Choroid plexus epithelial cell (primary cell): ENCODE measurements around the gene POGK.
A peak's percentile ranks its signal among the peaks of the same experiment; 100 is the strongest.

Experiments used
- DNase-seq: peaks from one replicate; pipeline ENCODE4 v3.0.0-alpha.2; 2010; ENCODE audit warnings: low read depth
- H3K4me3 ChIP-seq: 2 replicates; pipeline ENCODE4 v1.5.1; 2011; ENCODE audit warnings: low read depth, mild to moderate bottlenecking, control low read depth, low read length, moderate library complexity
- TF ChIP-seq, protein P1 (sequence below): conservative IDR thresholded peaks from 2 replicates; pipeline ENCODE4 v1.5.1; 2011; ENCODE audit warnings: low read depth, mild to moderate bottlenecking, control low read depth, inconsistent platforms, low read length, moderate library complexity

POGK gene

GRCh38 chr1:166843322-166843721 lies 4.0 kb downstream of the POGK start:
- TF ChIP-seq, protein P1, sequence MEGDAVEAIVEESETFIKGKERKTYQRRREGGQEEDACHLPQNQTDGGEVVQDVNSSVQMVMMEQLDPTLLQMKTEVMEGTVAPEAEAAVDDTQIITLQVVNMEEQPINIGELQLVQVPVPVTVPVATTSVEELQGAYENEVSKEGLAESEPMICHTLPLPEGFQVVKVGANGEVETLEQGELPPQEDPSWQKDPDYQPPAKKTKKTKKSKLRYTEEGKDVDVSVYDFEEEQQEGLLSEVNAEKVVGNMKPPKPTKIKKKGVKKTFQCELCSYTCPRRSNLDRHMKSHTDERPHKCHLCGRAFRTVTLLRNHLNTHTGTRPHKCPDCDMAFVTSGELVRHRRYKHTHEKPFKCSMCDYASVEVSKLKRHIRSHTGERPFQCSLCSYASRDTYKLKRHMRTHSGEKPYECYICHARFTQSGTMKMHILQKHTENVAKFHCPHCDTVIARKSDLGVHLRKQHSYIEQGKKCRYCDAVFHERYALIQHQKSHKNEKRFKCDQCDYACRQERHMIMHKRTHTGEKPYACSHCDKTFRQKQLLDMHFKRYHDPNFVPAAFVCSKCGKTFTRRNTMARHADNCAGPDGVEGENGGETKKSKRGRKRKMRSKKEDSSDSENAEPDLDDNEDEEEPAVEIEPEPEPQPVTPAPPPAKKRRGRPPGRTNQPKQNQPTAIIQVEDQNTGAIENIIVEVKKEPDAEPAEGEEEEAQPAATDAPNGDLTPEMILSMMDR, result no peak
- no peak for DNase-seq

GRCh38 chr1:166843769-166844596 lies 4.7 kb downstream of the POGK start:
- TF ChIP-seq, protein P1, result no peak
- no peak overlapping the region for H3K4me3 ChIP-seq

More at GRCh38 chr1:166843322-166843721, 4.0 kb downstream of the POGK start:
- no peak overlapping the region for H3K4me3 ChIP-seq

DNA sequence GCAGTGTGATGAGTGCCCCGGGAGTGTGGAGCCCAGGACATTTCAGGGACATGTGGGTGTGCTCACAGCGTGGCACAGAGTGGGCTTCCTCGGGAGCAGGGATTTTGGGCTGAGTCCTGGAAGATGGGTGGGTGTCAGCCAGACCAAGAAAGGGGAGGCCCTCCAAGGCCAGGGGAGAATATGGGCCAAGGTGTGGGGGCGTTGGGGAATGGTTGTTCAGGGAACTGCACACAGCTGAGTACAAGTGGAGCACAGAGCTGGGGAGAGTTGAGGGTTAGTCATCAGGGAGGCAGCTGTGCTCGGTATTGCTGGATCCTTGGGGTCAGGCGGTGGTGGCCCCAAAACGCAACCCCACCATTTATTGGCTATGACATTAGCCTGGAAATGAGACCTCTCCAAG lies 5.5 kb downstream of the POGK start:
- DNase-seq, result no peak
- TF ChIP-seq, protein P1, result peak; percentile 3
- H3K4me3 ChIP-seq, result no peak overlapping the region

More at GRCh38 chr1:166843769-166844596, 4.7 kb downstream of the POGK start:
- no peak for DNase-seq

DNA sequence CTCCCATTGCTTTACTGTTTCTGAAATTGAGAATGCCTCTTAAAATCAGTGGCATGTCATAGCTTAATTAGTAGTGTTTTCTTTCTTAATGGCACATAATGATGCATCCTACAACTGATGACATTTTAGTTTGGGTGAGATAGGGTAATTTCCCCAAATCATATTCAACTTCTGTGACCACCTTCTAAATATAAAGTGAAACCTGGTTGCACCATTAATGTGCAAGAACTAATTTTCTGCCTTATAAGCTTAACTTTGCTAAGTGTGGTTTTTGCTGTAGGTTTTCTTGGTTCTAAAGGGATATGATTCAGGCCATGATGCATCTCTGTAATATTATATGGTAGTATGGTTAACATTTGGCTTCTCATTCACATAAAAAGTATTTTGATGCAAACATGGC lies 8.9 kb downstream of the POGK start:
- H3K4me3 ChIP-seq, result no peak overlapping the region
- no peak for DNase-seq
- TF ChIP-seq, protein P1, result no peak

- H3K4me3 ChIP-seq, result no peak overlapping the region
- TF ChIP-seq, protein P1, result no peak
- DNase-seq, result no peak
Measured at GRCh38 chr1:166849135-166849534, 9.9 kb downstream of the POGK start.

- H3K4me3 ChIP-seq, result no peak overlapping the region
- no peak for DNase-seq
- TF ChIP-seq, protein P1, result no peak
Measured at GRCh38 chr1:166852918-166853317, 13.6 kb downstream of the POGK start.

- TF ChIP-seq, protein P1, result no peak
- no peak overlapping the region for H3K4me3 ChIP-seq
- no peak for DNase-seq
Measured at GRCh38 chr1:166855558-166855957, 16.3 kb downstream of the POGK start.
